Adrenal gland (tissue), 5 donors: ENCODE measurements around the gene SETBP1.

Experiments
- CTCF ChIP-seq, 6 experiments: fragments of 450-650 bp in 4 of 6; fragments of 200-600 bp in 2 of 6; sonication (generic) in 1 of 6; IDR thresholded peaks; 1 replicate in 5 of 6; 2 replicates in 1 of 6; pipeline versions ENCODE4 v1.5.1 to v1.8.0; 2016 to 2021; ENCODE audit warnings: antibody characterized with exemption in 6 of 6, mild to moderate bottlenecking in 2 of 6, moderate library complexity in 1 of 6
- POLR2A ChIP-seq, 2 donors: fragments of 450-650 bp; IDR thresholded peaks; one replicate each; pipeline ENCODE4 v1.6.1; 2017; ENCODE audit warnings: antibody characterized with exemption in 2 of 2, mild to moderate bottlenecking in 2 of 2, moderate library complexity in 1 of 2
- donor health status: DM: no; HTN: no; CAD: no.

- no peak for TF ChIP-seq CTCF (IDR thresholded peaks at IDR 0.05)
- no peak for TF ChIP-seq POLR2A (IDR thresholded peaks at IDR 0.05)
Measured at GRCh38 chr18:44812426-44812825, 131.7 kb downstream of the SETBP1 start.
